Measurements from ENCODE around the gene LGSN. TPM values are rescaled to one million over a fixed set of nuclear protein-coding genes. Genes with fewer than 3 reads are reported as not detected.

The LGSN gene
- total RNA-seq, 3 donors from 2014 or later = not detected

GRCh38 chr6:63272397-63272796, 47.4 kb downstream of the LGSN start:
- Histone ChIP-seq H3K27me3 (no peaks in the 10 kb centered on the region), H3K4me3 (no peak overlapping the region), H3K27ac (no peak overlapping the region), H3K9me3 (no peaks in the 10 kb centered on the region), H3K36me3 (no peaks in the 10 kb centered on the region), H3K4me1 (no peaks in the 10 kb centered on the region)
- intact Hi-C loops (cut with DNase I; ENCODE audit: low total_unique reads) = no loop called here
- TF ChIP-seq POLR2AphosphoS5 (IDR thresholded peaks at IDR 0.05) (no peak), CTCF (IDR thresholded peaks at IDR 0.05) (peak in 2 of 3 donors; percentile 18 to 21), POLR2A (IDR thresholded peaks at IDR 0.05) (no peak)
- no peak for DNase-seq (ENCODE audit: low spot score in 2 of 2)

DNA sequence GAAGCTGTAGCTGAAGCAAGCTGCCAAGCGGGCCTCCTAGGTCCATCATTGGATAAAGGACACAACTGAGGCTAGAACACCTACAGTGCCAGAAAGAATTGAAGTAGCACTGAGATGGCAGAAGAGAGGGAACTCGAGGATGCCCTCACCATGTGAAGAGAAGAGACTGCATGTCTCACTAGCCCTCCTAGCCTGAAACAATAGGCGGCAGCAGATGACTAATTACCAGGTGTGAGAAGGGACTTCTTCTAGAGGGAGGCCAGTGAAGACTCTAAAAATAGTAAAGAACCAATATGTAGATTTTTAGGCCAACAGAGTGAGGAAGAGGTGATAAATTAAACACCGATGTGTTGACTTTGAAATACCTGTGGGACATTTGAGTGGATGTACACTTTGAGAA, 50.3 kb downstream of the LGSN start:
- DNase-seq (ENCODE audit: low spot score in 2 of 2) = no peak
- no peak overlapping the region for H3K27ac ChIP-seq
- no peak overlapping the region for H3K4me3 ChIP-seq
- no peaks in the 10 kb centered on the region for H3K27me3 ChIP-seq
- TF ChIP-seq POLR2AphosphoS5 (IDR thresholded peaks at IDR 0.05) (no peak), POLR2A (IDR thresholded peaks at IDR 0.05) (no peak), CTCF (IDR thresholded peaks at IDR 0.05) (no peak)
- H3K4me1 ChIP-seq = no peaks in the 10 kb centered on the region
- intact Hi-C loops (cut with DNase I; ENCODE audit: low total_unique reads) = loop anchor here (5.0 kb wide), 1 partner anchor 567 kb away; no protein-coding TSS in a partner anchor
- no peaks in the 10 kb centered on the region for H3K9me3 ChIP-seq
- H3K36me3 ChIP-seq = no peaks in the 10 kb centered on the region

DNA sequence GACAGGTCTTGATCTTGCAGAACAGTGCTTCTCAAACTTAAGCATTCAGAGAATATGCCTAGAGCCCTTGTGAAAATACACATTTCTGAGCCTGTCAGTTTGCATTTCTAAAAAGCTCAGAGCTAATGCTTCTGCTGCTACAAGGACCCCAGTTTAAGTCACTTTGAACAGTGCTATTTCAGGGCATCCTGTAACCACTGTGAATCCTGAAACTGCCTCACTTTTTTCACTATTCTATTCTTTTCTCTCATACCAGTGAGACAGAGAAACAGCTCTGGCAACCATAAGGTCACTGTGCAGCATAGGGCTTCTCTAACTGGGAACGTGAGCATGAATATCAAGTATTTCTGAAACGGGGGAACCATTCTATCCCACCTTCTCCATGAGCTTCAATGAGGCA, 51.2 kb downstream of the LGSN start:
- H3K27me3 ChIP-seq = no peaks in the 10 kb centered on the region
- no peak overlapping the region for H3K4me3 ChIP-seq
- H3K9me3 ChIP-seq = no peaks in the 10 kb centered on the region
- H3K4me1 ChIP-seq = no peaks in the 10 kb centered on the region
- no peaks in the 10 kb centered on the region for H3K36me3 ChIP-seq
- DNase-seq (ENCODE audit: low spot score in 2 of 2) = no peak
- no peak overlapping the region for H3K27ac ChIP-seq
- intact Hi-C loops (cut with DNase I; ENCODE audit: low total_unique reads) = loop anchor here (5.0 kb wide), 1 partner anchor 566 kb away; no protein-coding TSS in a partner anchor
- TF ChIP-seq POLR2AphosphoS5 (IDR thresholded peaks at IDR 0.05) (no peak), POLR2A (IDR thresholded peaks at IDR 0.05) (no peak), CTCF (IDR thresholded peaks at IDR 0.05) (no peak)

DNA sequence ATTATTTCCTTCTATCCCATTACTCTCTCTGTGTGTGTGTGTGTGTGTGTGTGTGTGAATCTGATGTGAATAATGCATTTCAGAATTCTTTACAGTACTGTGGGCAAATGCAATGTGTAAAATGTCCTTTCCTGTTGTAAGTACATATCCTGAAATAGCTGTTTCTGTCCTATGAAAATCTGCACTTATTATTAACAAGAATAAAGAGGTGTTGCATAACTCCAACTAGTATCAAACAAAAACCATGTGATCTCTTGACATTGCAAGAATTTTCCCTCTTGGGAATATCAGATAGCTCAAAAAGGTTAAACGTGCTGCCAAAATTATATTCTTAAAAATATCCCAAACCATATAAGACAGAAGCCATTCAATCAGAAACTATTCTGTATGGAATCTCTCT, 52.0 kb downstream of the LGSN start:
- TF ChIP-seq CTCF (IDR thresholded peaks at IDR 0.05) = no peak
- no peak for TF ChIP-seq POLR2AphosphoS5 (IDR thresholded peaks at IDR 0.05)
- TF ChIP-seq POLR2A (IDR thresholded peaks at IDR 0.05) = no peak
- intact Hi-C loops (cut with DNase I; ENCODE audit: low total_unique reads) = loop anchor here (5.0 kb wide), 1 partner anchor 566 kb away; no protein-coding TSS in a partner anchor
- H3K36me3 ChIP-seq = no peaks in the 10 kb centered on the region
- no peaks in the 10 kb centered on the region for H3K27me3 ChIP-seq
- H3K27ac ChIP-seq = no peak overlapping the region
- no peak overlapping the region for H3K4me3 ChIP-seq
- no peak for DNase-seq (ENCODE audit: low spot score in 2 of 2)
- no peaks in the 10 kb centered on the region for H3K9me3 ChIP-seq
- H3K4me1 ChIP-seq = no peaks in the 10 kb centered on the region

- no peak for DNase-seq (ENCODE audit: low spot score in 2 of 2)
- Histone ChIP-seq H3K27me3 (no peaks in the 10 kb centered on the region), H3K9me3 (no peaks in the 10 kb centered on the region), H3K4me1 (no peaks in the 10 kb centered on the region), H3K36me3 (no peaks in the 10 kb centered on the region), H3K27ac (no peak overlapping the region), H3K4me3 (no peak overlapping the region)
- TF ChIP-seq CTCF (IDR thresholded peaks at IDR 0.05) (no peak), POLR2A (IDR thresholded peaks at IDR 0.05) (no peak), POLR2AphosphoS5 (IDR thresholded peaks at IDR 0.05) (no peak)
- intact Hi-C loops (cut with DNase I; ENCODE audit: low total_unique reads) = loop anchor here (5.0 kb wide), 1 partner anchor 565 kb away; no protein-coding TSS in a partner anchor
These were observed 52.7 kb downstream of the LGSN start for GRCh38 chr6:63267046-63267445.

All from breast epithelium (tissue), 4 donors.